HCT116 (cell line): Measurements from ENCODE around the gene ANKRD29. TPM values are rescaled to one million over a fixed set of nuclear protein-coding genes. Genes with fewer than 3 reads are reported as not detected.

Source experiments
- ATAC-seq: fragments of 200-7000 bp; cut with Tn5 transposase; 2 replicates; pipeline ENCODE4 v1.9.1; 2020; ENCODE audit warnings: mild to moderate bottlenecking, moderate library complexity
- BruUV-seq: library from RNA; stranded (reverse); fragments of 400-500 nt; replicated peaks from 2 replicates; lab custom pipeline; 2021; lab: Mats Ljungman, UMichigan
- CTCF ChIA-PET: fragments of 300-600 bp; sonication (Branson Sonifier 250); formaldehyde crosslinking; loops from one replicate; lab custom pipeline; 2021; ENCODE audit warnings: antibody characterized with exemption; lab: Charles Lee
- POLR2A ChIA-PET: fragments of 300-600, 350-600 bp; sonication (Branson Sonifier 250); formaldehyde crosslinking; loops from one replicate; lab custom pipeline; 2021; ENCODE audit warnings: antibody characterized with exemption; lab: Charles Lee
- RAD21 ChIA-PET, 2 experiments: fragments of 300-600 bp; sonication (Branson Sonifier 250); formaldehyde crosslinking; loops; one replicate each; lab custom pipeline; 2023; ENCODE audit warnings: low total read pairs in 2 of 2; ENCODE audit not compliant: uncharacterized antibody in 2 of 2, unreplicated experiment in 2 of 2, low non-redundant PET in 1 of 2; lab: Charles Lee
- DNase-seq: peaks from one replicate; pipeline ENCODE4 v3.0.0-alpha.2; 2010; ENCODE audit warnings: low read depth, low spot score
- H2AFZ ChIP-seq: fragments of 200-600 bp; shearing (Covaris generic), sonication (generic); 2 replicates; pipeline ENCODE4 v1.6.1; 2017; ENCODE audit warnings: low read depth, mixed run types, mixed read lengths, antibody characterized with exemption, low read length; ENCODE audit not compliant: poor library complexity, severe bottlenecking
- H3K27ac ChIP-seq: 2 replicates; pipeline ENCODE4 v1.5.1; 2012; ENCODE audit warnings: low read depth, low read length
- H3K27me3 ChIP-seq: fragments of 200-600 bp; sonication (generic); 2 replicates; pipeline ENCODE4 v1.6.1; 2016; ENCODE audit warnings: mixed run types, low read length, mixed read lengths; ENCODE audit not compliant: insufficient read depth
- H3K36me3 ChIP-seq, 2 experiments: fragments of 200-500 bp in 1 of 2; fragments of 200-600 bp in 1 of 2; sonication (Bioruptor generic) in 1 of 2; sonication (generic) in 1 of 2; 2 replicates each; pipeline versions ENCODE4 v1.5.1 to v1.6.1; 2014 to 2016; ENCODE audit warnings: low read length in 2 of 2, inconsistent platforms in 1 of 2, mixed read lengths in 1 of 2, mixed run types in 1 of 2; ENCODE audit not compliant: insufficient read depth in 2 of 2, control insufficient read depth in 1 of 2
- H3K4me1 ChIP-seq, 2 experiments: fragments of 200-600 bp in 1 of 2; sonication (generic) in 1 of 2; 2 replicates each; pipeline versions ENCODE4 v1.5.1 to v1.6.1; 2012 to 2017; ENCODE audit warnings: low read length in 2 of 2, inconsistent platforms in 1 of 2, mild to moderate bottlenecking in 1 of 2, mixed read lengths in 1 of 2, mixed run types in 1 of 2, moderate library complexity in 1 of 2; ENCODE audit not compliant: insufficient read depth in 2 of 2, control insufficient read depth in 1 of 2
- H3K4me2 ChIP-seq: fragments of 200-600 bp; sonication (generic); 2 replicates; pipeline ENCODE4 v1.6.1; 2017; ENCODE audit warnings: mixed run types, low read length, mixed read lengths
- H3K4me3 ChIP-seq, 2 experiments: fragments of 200-600 bp in 1 of 2; sonication (generic) in 1 of 2; replicated peaks in 1 of 2; 2 replicates each; pipeline ENCODE4 v1.5.1; 2011 to 2016; ENCODE audit warnings: low read length in 2 of 2, control low read depth in 1 of 2, low read depth in 1 of 2, mild to moderate bottlenecking in 1 of 2, mixed read lengths in 1 of 2, mixed run types in 1 of 2
- H3K79me2 ChIP-seq: fragments of 200-600 bp; sonication (generic); 2 replicates; pipeline ENCODE4 v1.6.1; 2017; ENCODE audit warnings: mild to moderate bottlenecking, mixed run types, low read length, moderate library complexity, mixed read lengths; ENCODE audit not compliant: insufficient read depth
- H3K9ac ChIP-seq: fragments of 200-600 bp; sonication (generic); 2 replicates; pipeline ENCODE4 v1.6.1; 2016; ENCODE audit warnings: low read length, mixed read lengths
- H3K9me2 ChIP-seq: fragments of 200-600 bp; sonication (generic), shearing (Covaris generic); 2 replicates; pipeline ENCODE4 v1.6.1; 2017; ENCODE audit warnings: mixed run types, mild to moderate bottlenecking, moderate library complexity; ENCODE audit not compliant: insufficient read depth
- H3K9me3 ChIP-seq, 2 experiments: fragments of 200-500 bp in 1 of 2; fragments of 200-600 bp in 1 of 2; sonication (Bioruptor generic) in 1 of 2; sonication (generic) in 1 of 2; 2 replicates each; pipeline ENCODE4 v1.6.1; 2014 to 2017; ENCODE audit warnings: low read length in 2 of 2, mixed read lengths in 2 of 2, inconsistent platforms in 1 of 2, low read depth in 1 of 2, mild to moderate bottlenecking in 1 of 2, mixed run types in 1 of 2, moderate library complexity in 1 of 2; ENCODE audit not compliant: control insufficient read depth in 1 of 2, insufficient read depth in 1 of 2
- H4K20me1 ChIP-seq: fragments of 200-600 bp; sonication (generic), shearing (Covaris generic); 2 replicates; pipeline ENCODE4 v1.6.1; 2017; ENCODE audit warnings: mixed run types, mild to moderate bottlenecking, moderate library complexity; ENCODE audit not compliant: insufficient read depth
- EGR1 ChIP-seq: IDR thresholded peaks from 2 replicates; pipeline ENCODE4 v1.6.1; 2012; ENCODE audit warnings: low read depth
- FOSL1 ChIP-seq: IDR thresholded peaks from 2 replicates; pipeline ENCODE4 v1.6.1; 2012; ENCODE audit warnings: low read depth
- POLR2A ChIP-seq: IDR thresholded peaks from 2 replicates; pipeline ENCODE4 v1.7.0; 2011; ENCODE audit warnings: borderline replicate concordance; ENCODE audit not compliant: insufficient read depth, insufficient read length; ENCODE audit errors: extremely low read depth
- REST ChIP-seq: IDR thresholded peaks from 2 replicates; pipeline ENCODE4 v1.6.1; 2012; ENCODE audit warnings: low read depth
- SIN3A ChIP-seq: IDR thresholded peaks from 2 replicates; pipeline ENCODE4 v1.6.1; 2012; ENCODE audit warnings: low read depth
- SP1 ChIP-seq: IDR thresholded peaks from 2 replicates; pipeline ENCODE4 v1.6.1; 2012; ENCODE audit warnings: low read depth
- TCF7L2 ChIP-seq: IDR thresholded peaks from 2 replicates; pipeline ENCODE4 v1.7.0; 2011; ENCODE audit warnings: borderline replicate concordance, inconsistent platforms; ENCODE audit not compliant: insufficient read depth, insufficient read length; ENCODE audit errors: extremely low read depth
- ZBTB33 ChIP-seq: IDR thresholded peaks from 2 replicates; pipeline ENCODE4 v1.6.1; 2011; ENCODE audit warnings: mild to moderate bottlenecking, low read length, moderate library complexity; ENCODE audit not compliant: insufficient replicate concordance; ENCODE audit errors: extremely low read depth
- intact Hi-C: fragments of 100-400 bp; cut with micrococcal nuclease; formaldehyde crosslinking; loops from 2 replicates; pipeline ENCODE4 v1.10.0; 2022
- total RNA-seq: library from RNA; stranded (reverse); gene quantifications from one replicate; pipeline ENCODE4 v1.2.1, GENCODE V29; 2021; ENCODE audit not compliant: unreplicated experiment
- TF ChIP-seq, protein P1 (sequence below), 3 experiments: fragments of 200-600 bp in 1 of 3; sonication (generic) in 1 of 3; IDR thresholded peaks in 2 of 3; conservative IDR thresholded peaks in 1 of 3; 2 replicates each; pipeline ENCODE4 v1.5.1; 2012 to 2017; ENCODE audit warnings: low read depth in 2 of 3, low read length in 2 of 3, antibody characterized with exemption in 1 of 3, borderline replicate concordance in 1 of 3, control low read depth in 1 of 3, mild to moderate bottlenecking in 1 of 3, mixed read lengths in 1 of 3, mixed run types in 1 of 3, moderate library complexity in 1 of 3; ENCODE audit not compliant: insufficient read depth in 1 of 3
- TF ChIP-seq, protein P2 (sequence below): IDR thresholded peaks from 2 replicates; pipeline ENCODE4 v1.6.1; 2012

Gene ANKRD29
- total RNA-seq, 1 experiment from 2014 or later = 8.8 TPM

DNA sequence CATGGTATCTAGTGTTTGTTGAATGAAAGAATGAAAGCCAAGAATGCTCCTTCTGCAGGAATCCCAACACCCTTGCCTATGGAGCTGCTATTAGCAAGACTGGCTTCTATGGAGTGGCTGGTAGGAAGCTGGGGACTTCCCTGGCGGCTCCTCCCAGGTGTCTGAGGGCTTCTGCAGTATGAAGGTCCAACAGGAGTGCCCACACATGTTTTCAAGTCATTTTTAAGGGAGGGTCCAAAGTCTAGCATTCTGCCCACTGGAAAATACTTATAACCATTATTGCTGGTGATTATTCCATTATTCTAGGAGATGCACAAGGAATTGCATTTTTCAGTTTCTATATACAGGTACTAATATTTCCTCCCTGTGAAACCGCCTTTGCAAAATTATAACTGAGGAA is 54.5 kb downstream of the ANKRD29 start:
- RAD21 ChIA-PET = no interaction called here
- no peaks in the 10 kb centered on the region for H3K79me2 ChIP-seq
- DNase-seq (no peak), ATAC-seq (no peak)
- no peak overlapping the region for H2AFZ ChIP-seq
- H3K9me2 ChIP-seq = no peaks in the 10 kb centered on the region
- H3K4me1 ChIP-seq = no peaks in the 10 kb centered on the region
- H3K36me3 ChIP-seq = no peaks in the 10 kb centered on the region
- CTCF ChIA-PET = interaction anchor here (1.1 kb wide), 1 partner anchor 95 kb away, joined by 3 read pairs; no protein-coding TSS in a partner anchor
- no peak overlapping the region for H3K27ac ChIP-seq
- no peaks in the 10 kb centered on the region for H3K9me3 ChIP-seq
- no TSS peak for BruUV-seq
- H4K20me1 ChIP-seq = no peaks in the 10 kb centered on the region
- no peak overlapping the region for H3K9ac ChIP-seq
- intact Hi-C loops = no loop called here
- no peak overlapping the region for H3K4me2 ChIP-seq
- H3K27me3 ChIP-seq = no peaks in the 10 kb centered on the region
- no peak overlapping the region for H3K4me3 ChIP-seq
- POLR2A ChIA-PET = no interaction called here
- TF ChIP-seq, protein P1, sequence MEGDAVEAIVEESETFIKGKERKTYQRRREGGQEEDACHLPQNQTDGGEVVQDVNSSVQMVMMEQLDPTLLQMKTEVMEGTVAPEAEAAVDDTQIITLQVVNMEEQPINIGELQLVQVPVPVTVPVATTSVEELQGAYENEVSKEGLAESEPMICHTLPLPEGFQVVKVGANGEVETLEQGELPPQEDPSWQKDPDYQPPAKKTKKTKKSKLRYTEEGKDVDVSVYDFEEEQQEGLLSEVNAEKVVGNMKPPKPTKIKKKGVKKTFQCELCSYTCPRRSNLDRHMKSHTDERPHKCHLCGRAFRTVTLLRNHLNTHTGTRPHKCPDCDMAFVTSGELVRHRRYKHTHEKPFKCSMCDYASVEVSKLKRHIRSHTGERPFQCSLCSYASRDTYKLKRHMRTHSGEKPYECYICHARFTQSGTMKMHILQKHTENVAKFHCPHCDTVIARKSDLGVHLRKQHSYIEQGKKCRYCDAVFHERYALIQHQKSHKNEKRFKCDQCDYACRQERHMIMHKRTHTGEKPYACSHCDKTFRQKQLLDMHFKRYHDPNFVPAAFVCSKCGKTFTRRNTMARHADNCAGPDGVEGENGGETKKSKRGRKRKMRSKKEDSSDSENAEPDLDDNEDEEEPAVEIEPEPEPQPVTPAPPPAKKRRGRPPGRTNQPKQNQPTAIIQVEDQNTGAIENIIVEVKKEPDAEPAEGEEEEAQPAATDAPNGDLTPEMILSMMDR (IDR thresholded peaks at IDR 0.05 in 2 of 3, conservative IDR thresholded peaks at IDR 0.05 in 1 of 3; ENCODE audit: borderline replicate concordance in 1 of 3, insufficient read depth in 1 of 3, low read depth in 2 of 3, low read length in 2 of 3) = no peak
- TF ChIP-seq, protein P2, sequence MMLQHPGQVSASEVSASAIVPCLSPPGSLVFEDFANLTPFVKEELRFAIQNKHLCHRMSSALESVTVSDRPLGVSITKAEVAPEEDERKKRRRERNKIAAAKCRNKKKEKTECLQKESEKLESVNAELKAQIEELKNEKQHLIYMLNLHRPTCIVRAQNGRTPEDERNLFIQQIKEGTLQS = no peak
- no peak for TF ChIP-seq POLR2A
- TF ChIP-seq REST = no peak
- TF ChIP-seq FOSL1 = no peak
- TF ChIP-seq TCF7L2 = no peak
- no peak for TF ChIP-seq SP1
- no peak for TF ChIP-seq EGR1
- TF ChIP-seq ZBTB33 = no peak
- no peak for TF ChIP-seq SIN3A
